Uterus (tissue), 4 donors: ENCODE data around the gene EIF5AL1. TPM values are rescaled to one million over a fixed set of nuclear protein-coding genes. Genes with fewer than 3 reads are reported as not detected.
"Not testable (repeated sequence)": the region's sequence is repeated elsewhere in the genome, so short reads cannot be mapped to it uniquely, and the experiment has no call there.

Source experiments
- DNase-seq, 2 donors: peaks; one replicate each; pipeline ENCODE4 v3.0.0-alpha.2; 2019 to 2020
- H3K27ac ChIP-seq, 2 donors: fragments of 200-600 bp; sonication (generic); 1 replicate in 1 of 2; 2 replicates in 1 of 2; pipeline ENCODE4 v1.5.1; 2016 to 2018
- H3K27me3 ChIP-seq, 2 donors: fragments of 200-600 bp; sonication (generic); one replicate each; pipeline ENCODE4 v1.5.1; 2018 to 2019; ENCODE audit warnings: control low read depth in 1 of 2
- H3K36me3 ChIP-seq, 2 donors: fragments of 200-600 bp; sonication (generic); one replicate each; pipeline ENCODE4 v1.5.1; 2019; ENCODE audit warnings: control low read depth in 1 of 2
- H3K4me1 ChIP-seq, 2 donors: fragments of 200-600 bp; sonication (generic); one replicate each; pipeline ENCODE4 v1.5.1; 2018 to 2019; ENCODE audit warnings: control low read depth in 1 of 2
- H3K4me3 ChIP-seq, 2 donors: fragments of 200-600 bp; sonication (generic); 1 replicate in 1 of 2; 2 replicates in 1 of 2; pipeline ENCODE4 v1.5.1; 2018 to 2019; ENCODE audit warnings: mild to moderate bottlenecking in 1 of 2
- H3K9me3 ChIP-seq, 2 donors: fragments of 200-600 bp; sonication (generic); one replicate each; pipeline ENCODE4 v1.5.1; 2019; ENCODE audit warnings: control low read depth in 1 of 2
- POLR2A ChIP-seq, 2 donors: fragments of 450-650 bp; IDR thresholded peaks; one replicate each; pipeline ENCODE4 v1.6.1; 2016; ENCODE audit warnings: antibody characterized with exemption in 2 of 2, mild to moderate bottlenecking in 1 of 2, moderate library complexity in 1 of 2
- intact Hi-C: fragments of 100-400 bp; cut with DNase I; formaldehyde crosslinking; loops from one replicate; pipeline ENCODE4 v1.15.1; 2023; ENCODE audit warnings: low total_unique reads
- total RNA-seq, 4 donors: library from RNA; depleted of rRNA in 3 of 4; stranded (reverse); fragments of >200 nt in 3 of 4; gene quantifications; one replicate each; pipeline versions ENCODE4 v1.1.0 to v1.2.4, GENCODE V29; 2014 to 2023
- TF ChIP-seq, protein P1 (sequence below), 4 experiments: fragments of 200-600 bp in 2 of 4; fragments of 450-650 bp in 2 of 4; sonication (generic) in 2 of 4; IDR thresholded peaks; one replicate each; pipeline ENCODE4 v1.5.1; 2016 to 2019; ENCODE audit warnings: antibody characterized with exemption in 4 of 4, mild to moderate bottlenecking in 2 of 4, moderate library complexity in 1 of 4
- donor health status: DM: yes; HTN: yes; CAD: no.

The EIF5AL1 gene
- total RNA-seq, 4 donors from 2014 or later, result 0.14 to 0.29 (median 0.26) TPM; not detected in 1

DNA sequence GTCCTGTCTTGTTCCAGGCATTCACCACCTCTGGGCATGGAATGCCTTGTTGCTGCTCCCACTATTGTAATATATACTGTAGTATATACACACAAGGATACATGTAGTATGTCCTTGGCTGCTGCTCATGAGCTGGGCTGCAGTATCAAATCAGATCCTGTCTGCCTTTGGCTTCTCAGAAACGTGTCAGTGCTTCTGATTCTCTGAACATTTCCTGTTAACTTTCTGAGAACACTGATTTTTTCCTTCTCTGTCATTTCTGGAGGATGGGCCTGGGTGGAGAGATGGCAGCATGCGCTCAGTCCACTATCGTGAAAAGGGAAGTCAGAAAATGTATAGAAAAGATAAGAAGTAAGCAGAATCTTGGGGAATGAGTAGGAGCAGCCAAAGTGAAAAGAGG lies 35.6 kb downstream of the EIF5AL1 start:
- H3K9me3 ChIP-seq, result no peaks in the 10 kb centered on the region
- H3K27me3 ChIP-seq, result no peaks in the 10 kb centered on the region
- H3K27ac ChIP-seq, result no peak overlapping the region
- TF ChIP-seq, protein P1, sequence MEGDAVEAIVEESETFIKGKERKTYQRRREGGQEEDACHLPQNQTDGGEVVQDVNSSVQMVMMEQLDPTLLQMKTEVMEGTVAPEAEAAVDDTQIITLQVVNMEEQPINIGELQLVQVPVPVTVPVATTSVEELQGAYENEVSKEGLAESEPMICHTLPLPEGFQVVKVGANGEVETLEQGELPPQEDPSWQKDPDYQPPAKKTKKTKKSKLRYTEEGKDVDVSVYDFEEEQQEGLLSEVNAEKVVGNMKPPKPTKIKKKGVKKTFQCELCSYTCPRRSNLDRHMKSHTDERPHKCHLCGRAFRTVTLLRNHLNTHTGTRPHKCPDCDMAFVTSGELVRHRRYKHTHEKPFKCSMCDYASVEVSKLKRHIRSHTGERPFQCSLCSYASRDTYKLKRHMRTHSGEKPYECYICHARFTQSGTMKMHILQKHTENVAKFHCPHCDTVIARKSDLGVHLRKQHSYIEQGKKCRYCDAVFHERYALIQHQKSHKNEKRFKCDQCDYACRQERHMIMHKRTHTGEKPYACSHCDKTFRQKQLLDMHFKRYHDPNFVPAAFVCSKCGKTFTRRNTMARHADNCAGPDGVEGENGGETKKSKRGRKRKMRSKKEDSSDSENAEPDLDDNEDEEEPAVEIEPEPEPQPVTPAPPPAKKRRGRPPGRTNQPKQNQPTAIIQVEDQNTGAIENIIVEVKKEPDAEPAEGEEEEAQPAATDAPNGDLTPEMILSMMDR (IDR thresholded peaks at IDR 0.05), result no peak
- TF ChIP-seq POLR2A (IDR thresholded peaks at IDR 0.05), result no peak
- intact Hi-C loops, result no loop called here
- no peaks in the 10 kb centered on the region for H3K36me3 ChIP-seq
- no peaks in the 10 kb centered on the region for H3K4me1 ChIP-seq
- H3K4me3 ChIP-seq, result no peak overlapping the region
- DNase-seq, result no peak

DNA sequence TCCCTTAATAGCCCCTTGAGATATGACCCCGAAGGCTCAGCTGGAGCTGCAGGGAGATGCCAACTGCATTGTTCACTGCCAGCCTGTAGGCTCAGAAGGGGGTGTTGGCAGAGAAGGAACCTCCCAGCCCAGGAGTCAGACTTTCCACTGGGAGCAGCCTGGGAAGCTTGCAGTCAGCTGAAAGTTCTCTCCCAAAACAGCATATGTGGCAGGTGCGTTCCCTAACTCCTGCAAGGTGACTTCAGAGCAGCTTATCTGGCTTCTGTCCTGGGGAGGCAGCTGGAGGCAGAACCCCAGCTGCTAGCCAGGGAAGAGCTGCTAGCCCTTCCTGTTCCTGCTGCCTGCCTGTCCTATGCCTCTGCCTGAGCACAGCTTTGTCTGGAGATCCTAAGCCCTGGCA lies 39.8 kb downstream of the EIF5AL1 start:
- Histone ChIP-seq H3K27ac (no peak overlapping the region), H3K9me3 (no peaks in the 10 kb centered on the region), H3K4me3 (no peak overlapping the region), H3K27me3 (no peaks in the 10 kb centered on the region), H3K36me3 (no peaks in the 10 kb centered on the region), H3K4me1 (no peaks in the 10 kb centered on the region)
- no peak for DNase-seq
- TF ChIP-seq POLR2A (IDR thresholded peaks at IDR 0.05), result no peak
- TF ChIP-seq, protein P1 (IDR thresholded peaks at IDR 0.05), result no peak
- intact Hi-C loops, result no loop called here

DNA sequence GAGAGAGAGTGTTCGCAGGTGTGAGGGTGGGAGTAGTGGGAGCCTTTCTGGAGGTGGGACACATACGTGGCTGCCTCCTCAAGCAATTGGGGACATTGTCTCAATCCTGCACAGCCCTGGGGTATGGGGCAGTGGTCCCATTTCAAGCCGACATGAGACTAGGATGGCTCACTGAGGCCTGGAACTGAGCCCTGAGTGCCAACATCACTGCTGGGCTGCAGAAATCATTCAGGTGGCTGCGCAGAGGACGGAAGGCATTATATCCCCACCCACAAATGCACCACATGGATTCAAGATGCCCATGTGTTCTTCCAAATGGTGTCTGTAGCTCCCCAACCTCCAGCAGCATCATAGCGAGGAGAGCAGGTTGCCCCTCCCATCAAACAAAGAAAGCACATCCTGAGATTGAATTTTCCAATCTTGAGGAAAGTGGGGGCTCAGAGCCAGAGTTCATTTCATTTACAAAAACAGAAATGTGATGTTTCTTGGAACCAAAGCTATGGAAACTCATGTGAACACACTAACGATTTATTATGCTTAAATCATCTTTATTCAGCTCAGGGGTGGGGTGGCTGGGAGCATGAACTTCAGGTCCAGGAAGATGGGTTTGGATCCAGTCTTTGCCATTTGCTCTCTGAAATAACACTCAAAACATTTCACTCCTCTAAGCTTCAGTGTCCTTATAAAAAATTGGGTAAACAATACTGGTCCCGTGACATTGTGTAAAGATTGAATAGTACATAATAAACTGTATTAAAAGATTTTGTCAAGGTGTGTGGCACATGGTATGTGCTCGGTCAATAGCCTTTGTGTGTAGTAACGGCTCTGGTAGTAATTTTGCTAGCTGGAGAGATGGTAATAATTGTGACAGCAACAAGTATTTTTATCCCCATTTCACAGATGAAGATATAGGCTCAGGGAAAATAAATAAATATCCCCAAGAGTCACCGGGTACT lies 43.3 kb downstream of the EIF5AL1 start:
- H3K4me3 ChIP-seq, result no peak overlapping the region
- no peaks in the 10 kb centered on the region for H3K4me1 ChIP-seq
- H3K27ac ChIP-seq, result no peak overlapping the region
- no peak for TF ChIP-seq POLR2A (IDR thresholded peaks at IDR 0.05)
- TF ChIP-seq, protein P1 (IDR thresholded peaks at IDR 0.05), result no peak
- intact Hi-C loops, result no loop called here
- no peaks in the 10 kb centered on the region for H3K9me3 ChIP-seq
- H3K36me3 ChIP-seq, result no peaks in the 10 kb centered on the region
- no peaks in the 10 kb centered on the region for H3K27me3 ChIP-seq
- DNase-seq, result no peak

DNA sequence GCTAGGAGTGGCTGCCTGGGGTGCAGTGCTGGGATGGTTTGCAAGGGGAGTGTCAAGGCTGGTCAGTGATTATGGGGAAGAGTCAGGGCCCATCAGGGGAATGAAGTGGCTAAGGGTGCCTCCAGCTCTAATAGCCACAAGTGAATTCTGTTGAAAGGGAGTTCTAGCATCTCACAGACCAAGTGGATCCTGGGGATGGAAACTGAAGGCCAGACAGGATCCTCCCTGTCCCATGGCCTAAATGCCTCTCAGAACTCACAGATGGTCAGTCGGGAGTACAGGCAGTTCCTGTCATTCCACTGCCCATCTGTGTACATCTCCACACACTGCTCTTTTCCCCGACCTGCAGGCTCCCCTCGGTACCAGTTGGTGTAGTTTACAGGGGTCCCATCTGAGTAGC lies 44.6 kb downstream of the EIF5AL1 start:
- H3K4me3 ChIP-seq, H3K9me3 ChIP-seq, DNase-seq, intact Hi-C loops, H3K36me3 ChIP-seq, H3K27me3 ChIP-seq, H3K4me1 ChIP-seq, H3K27ac ChIP-seq: not testable (repeated sequence)

DNA sequence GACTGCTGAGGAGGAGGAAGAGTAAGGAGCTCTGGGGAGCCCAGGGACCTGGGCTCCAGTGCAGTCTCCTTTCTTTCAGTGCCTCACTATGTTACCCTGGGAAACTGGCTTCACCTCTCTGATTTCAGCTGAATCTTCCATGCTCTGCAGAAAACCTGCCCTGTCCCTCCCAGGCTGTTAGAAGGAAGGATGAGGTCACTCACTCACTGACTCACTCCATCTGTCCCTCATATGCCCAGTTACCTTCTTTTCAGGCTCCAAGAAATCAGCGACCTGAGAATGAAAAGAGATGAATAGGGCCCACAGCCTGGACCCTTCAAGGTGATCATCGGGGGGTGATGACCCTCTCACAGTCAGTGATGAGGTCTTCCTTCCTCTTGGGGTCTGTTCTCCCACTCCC lies 47.4 kb downstream of the EIF5AL1 start:
- H3K4me3 ChIP-seq, result no peak overlapping the region
- intact Hi-C loops, result no loop called here
- H3K27ac ChIP-seq, result no peak overlapping the region
- no peak for DNase-seq
- TF ChIP-seq POLR2A (IDR thresholded peaks at IDR 0.05), result no peak
- TF ChIP-seq, protein P1 (IDR thresholded peaks at IDR 0.05), result no peak
- H3K9me3 ChIP-seq, result no peaks in the 10 kb centered on the region
- no peaks in the 10 kb centered on the region for H3K4me1 ChIP-seq
- no peaks in the 10 kb centered on the region for H3K27me3 ChIP-seq
- H3K36me3 ChIP-seq, result no peaks in the 10 kb centered on the region
